ENCODE data around the gene PSMB5. TPM values are rescaled to one million over a fixed set of nuclear protein-coding genes. Genes with fewer than 3 reads are reported as not detected.
A peak's percentile ranks its signal among the peaks of the same experiment; 100 is the strongest.

The PSMB5 gene
- total and polyA plus RNA-seq, 2 of the 13 experiments (the other 11 are each of a cell fraction or from before 2014, with no cell fraction given) = 705 to 871 TPM

DNA sequence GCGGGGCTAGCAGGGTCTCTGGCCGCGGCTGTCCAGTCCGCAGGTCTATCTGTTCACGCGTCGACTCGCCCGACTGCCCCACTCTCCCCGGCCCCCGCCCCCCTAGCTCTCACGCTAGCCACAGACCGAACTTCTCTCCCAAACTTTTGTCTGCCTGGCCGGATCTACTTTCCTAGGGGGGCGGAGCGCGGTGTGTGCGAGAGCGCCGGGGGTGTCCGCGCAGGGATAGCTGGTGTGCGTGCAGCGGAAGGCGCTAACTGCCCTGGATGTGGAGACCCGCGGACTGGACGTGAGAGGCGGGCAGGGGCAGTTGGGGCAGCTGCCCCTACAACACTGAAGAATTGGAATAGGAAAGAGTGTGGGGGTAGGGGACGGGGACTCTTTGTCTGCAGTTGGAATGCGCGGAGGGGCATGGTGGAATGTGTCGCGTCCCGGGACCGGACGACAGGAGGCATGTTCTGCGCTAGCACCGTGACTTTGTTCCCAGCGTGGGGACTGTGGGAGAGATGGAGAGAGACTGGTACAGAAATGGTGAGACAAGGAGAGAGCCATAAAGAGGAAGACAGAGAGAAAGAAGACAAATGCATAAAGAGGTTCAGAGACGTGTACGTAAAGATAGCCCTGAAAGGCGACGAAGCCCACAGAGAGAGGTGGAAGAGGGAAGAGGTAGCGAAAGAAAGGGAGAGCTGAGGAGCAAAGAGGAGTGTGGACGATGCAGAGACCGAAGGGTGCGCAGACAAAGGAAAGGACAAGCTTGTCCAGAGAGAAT is 52.0 kb downstream of the PSMB5 start, which contains the start of gene AJUBA (continued):
- peak; percentile 75 for TF ChIP-seq GMEB2 (CRISPR knock-in tag; IDR thresholded peaks at IDR 0.05; ENCODE audit: low read depth)
- TF ChIP-seq REL (CRISPR knock-in tag; conservative IDR thresholded peaks at IDR 0.05) = no peak
- no peak for TF ChIP-seq ZNF709 (CRISPR knock-in tag; IDR thresholded peaks at IDR 0.05)
- TF ChIP-seq CREBL2 (CRISPR knock-in tag; IDR thresholded peaks at IDR 0.05; ENCODE audit: borderline replicate concordance) = peak; percentile 88; the same call in 1 of the 2 replicates
- no peak for TF ChIP-seq MAF1 (CRISPR knock-in tag; IDR thresholded peaks at IDR 0.05; ENCODE audit: borderline replicate concordance)
- no peak for TF ChIP-seq FOXC1 (CRISPR knock-in tag; IDR thresholded peaks at IDR 0.05; ENCODE audit: borderline replicate concordance)
- TF ChIP-seq, protein P1, sequence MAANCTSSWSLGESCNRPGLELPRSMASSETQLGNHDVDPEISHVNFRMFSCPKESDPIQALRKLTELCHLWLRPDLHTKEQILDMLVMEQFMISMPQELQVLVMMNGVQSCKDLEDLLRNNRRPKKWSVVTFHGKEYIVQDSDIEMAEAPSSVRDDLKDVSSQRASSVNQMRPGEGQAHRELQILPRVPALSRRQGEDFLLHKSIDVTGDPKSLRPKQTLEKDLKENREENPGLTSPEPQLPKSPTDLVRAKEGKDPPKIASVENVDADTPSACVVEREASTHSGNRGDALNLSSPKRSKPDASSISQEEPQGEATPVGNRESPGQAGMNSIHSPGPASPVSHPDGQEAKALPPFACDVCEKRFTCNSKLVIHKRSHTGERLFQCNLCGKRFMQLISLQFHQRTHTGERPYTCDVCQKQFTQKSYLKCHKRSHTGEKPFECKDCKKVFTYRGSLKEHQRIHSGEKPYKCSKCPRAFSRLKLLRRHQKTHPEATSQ (CRISPR knock-in tag; IDR thresholded peaks at IDR 0.05; ENCODE audit: borderline replicate concordance) = no peak
- peak; percentile 97; the same call in 1 of the 2 replicates for TF ChIP-seq ZNF225 (CRISPR knock-in tag; IDR thresholded peaks at IDR 0.05)
- TF ChIP-seq, protein P2, sequence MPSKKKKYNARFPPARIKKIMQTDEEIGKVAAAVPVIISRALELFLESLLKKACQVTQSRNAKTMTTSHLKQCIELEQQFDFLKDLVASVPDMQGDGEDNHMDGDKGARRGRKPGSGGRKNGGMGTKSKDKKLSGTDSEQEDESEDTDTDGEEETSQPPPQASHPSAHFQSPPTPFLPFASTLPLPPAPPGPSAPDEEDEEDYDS (CRISPR knock-in tag; IDR thresholded peaks at IDR 0.05) = peak; percentile 96
- no peak for TF ChIP-seq NFE2 (CRISPR knock-in tag; IDR thresholded peaks at IDR 0.05)
- TF ChIP-seq, protein P3, sequence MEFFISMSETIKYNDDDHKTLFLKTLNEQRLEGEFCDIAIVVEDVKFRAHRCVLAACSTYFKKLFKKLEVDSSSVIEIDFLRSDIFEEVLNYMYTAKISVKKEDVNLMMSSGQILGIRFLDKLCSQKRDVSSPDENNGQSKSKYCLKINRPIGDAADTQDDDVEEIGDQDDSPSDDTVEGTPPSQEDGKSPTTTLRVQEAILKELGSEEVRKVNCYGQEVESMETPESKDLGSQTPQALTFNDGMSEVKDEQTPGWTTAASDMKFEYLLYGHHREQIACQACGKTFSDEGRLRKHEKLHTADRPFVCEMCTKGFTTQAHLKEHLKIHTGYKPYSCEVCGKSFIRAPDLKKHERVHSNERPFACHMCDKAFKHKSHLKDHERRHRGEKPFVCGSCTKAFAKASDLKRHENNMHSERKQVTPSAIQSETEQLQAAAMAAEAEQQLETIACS (CRISPR knock-in tag; IDR thresholded peaks at IDR 0.05) = no peak
- TF ChIP-seq ZNF460 (CRISPR knock-in tag; IDR thresholded peaks at IDR 0.05; ENCODE audit: borderline replicate concordance) = no peak
- TF ChIP-seq ZNF205 (CRISPR knock-in tag; IDR thresholded peaks at IDR 0.05) = peak; percentile 97
- TF ChIP-seq TSC22D2 (CRISPR knock-in tag; IDR thresholded peaks at IDR 0.05; ENCODE audit: borderline replicate concordance) = peak; percentile 95; the same call in 1 of the 2 replicates
- no peak for TF ChIP-seq FOXM1 (CRISPR knock-in tag; IDR thresholded peaks at IDR 0.05)
- TF ChIP-seq, protein P4, sequence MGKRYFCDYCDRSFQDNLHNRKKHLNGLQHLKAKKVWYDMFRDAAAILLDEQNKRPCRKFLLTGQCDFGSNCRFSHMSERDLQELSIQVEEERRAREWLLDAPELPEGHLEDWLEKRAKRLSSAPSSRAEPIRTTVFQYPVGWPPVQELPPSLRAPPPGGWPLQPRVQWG (CRISPR knock-in tag; IDR thresholded peaks at IDR 0.05; ENCODE audit: borderline replicate concordance, low read depth) = no peak
- peak; percentile 75 for TF ChIP-seq ELF1 (CRISPR knock-in tag; IDR thresholded peaks at IDR 0.05)
- no peak for TF ChIP-seq ZMAT3 (CRISPR knock-in tag; conservative IDR thresholded peaks at IDR 0.05)
- no peak for TF ChIP-seq ZHX1 (CRISPR knock-in tag; IDR thresholded peaks at IDR 0.05; ENCODE audit: low read depth)
- TF ChIP-seq ZBTB38 (CRISPR knock-in tag; IDR thresholded peaks at IDR 0.05) = peak; percentile 94; the same call in 1 of the 2 replicates
- TF ChIP-seq ZNF10 (CRISPR knock-in tag; IDR thresholded peaks at IDR 0.05; ENCODE audit: borderline replicate concordance, low read depth) = 0 out of 2 replicates have a peak, but pooled peaks have one; percentile 78
